Caco-2 (cell line): Measurements from ENCODE around the gene POMT1. TPM values are rescaled to one million over a fixed set of nuclear protein-coding genes. Genes with fewer than 3 reads are reported as not detected.

Experiments
- BruUV-seq: library from RNA; stranded (reverse); fragments of 400-500 nt; replicated peaks from 2 replicates; lab custom pipeline; 2021; lab: Mats Ljungman, UMichigan
- CTCF ChIA-PET: fragments of 300-600 bp; sonication (Branson Sonifier 250); formaldehyde crosslinking; loops from one replicate; lab custom pipeline; 2022; ENCODE audit warnings: antibody characterized with exemption; lab: Charles Lee
- POLR2A ChIA-PET: fragments of 300-600 bp; sonication (Branson Sonifier 250); formaldehyde crosslinking; loops from one replicate; lab custom pipeline; 2022; ENCODE audit warnings: antibody characterized with exemption; lab: Charles Lee
- DNase-seq, 2 experiments: peaks; one replicate each; pipeline versions ENCODE4 v3.0.0 to v3.0.0-alpha.2; 2020 to 2022
- H3K27me3 ChIP-seq: replicated peaks from 2 replicates; pipeline ENCODE4 v1.6.0; 2011; ENCODE audit warnings: low read length; ENCODE audit not compliant: control insufficient read depth, insufficient read depth
- H3K36me3 ChIP-seq: 2 replicates; pipeline ENCODE4 v1.5.1; 2011; ENCODE audit warnings: low read length; ENCODE audit not compliant: control insufficient read depth, insufficient read depth
- H3K4me1 ChIP-seq: fragments of 250-450 bp; sonication (Bioruptor Pico); 2 replicates; pipeline ENCODE4 v1.5.1; 2020; ENCODE audit warnings: mild to moderate bottlenecking
- H3K4me3 ChIP-seq: 2 replicates; pipeline ENCODE4 v1.5.1; 2011; ENCODE audit warnings: low read depth, mild to moderate bottlenecking, control low read depth, low read length
- H3K9me3 ChIP-seq: fragments of 250-450 bp; sonication (Bioruptor Pico); 2 replicates; pipeline ENCODE4 v1.5.1; 2020; ENCODE audit warnings: mild to moderate bottlenecking, moderate library complexity
- H3K27ac Mint-ChIP-seq: one replicate; pipeline ENCODE4 v1.8.0; 2022; ENCODE audit warnings: mixed read lengths; ENCODE audit not compliant: unreplicated experiment
- H3K27me3 Mint-ChIP-seq: one replicate; pipeline ENCODE4 v1.8.0; 2022; ENCODE audit warnings: mixed read lengths; ENCODE audit not compliant: insufficient read depth, unreplicated experiment
- H3K36me3 Mint-ChIP-seq: one replicate; pipeline ENCODE4 v1.8.0; 2022; ENCODE audit warnings: mild to moderate bottlenecking, mixed read lengths; ENCODE audit not compliant: insufficient read depth, unreplicated experiment
- H3K4me1 Mint-ChIP-seq: one replicate; pipeline ENCODE4 v1.8.0; 2022; ENCODE audit warnings: low read depth, mixed read lengths; ENCODE audit not compliant: unreplicated experiment
- H3K4me3 Mint-ChIP-seq: one replicate; pipeline ENCODE4 v1.8.0; 2022; ENCODE audit warnings: mild to moderate bottlenecking, moderate library complexity, mixed read lengths; ENCODE audit not compliant: unreplicated experiment
- H3K9me3 Mint-ChIP-seq: one replicate; pipeline ENCODE4 v1.8.0; 2022; ENCODE audit warnings: mixed read lengths; ENCODE audit not compliant: unreplicated experiment
- CTCF ChIP-seq, 2 experiments: fragments of 200-600 bp in 1 of 2; IDR thresholded peaks; 1 replicate in 1 of 2; 2 replicates in 1 of 2; pipeline versions ENCODE4 v1.5.1 to v1.8.0; 2011 to 2022; ENCODE audit warnings: antibody characterized with exemption in 1 of 2, control low read depth in 1 of 2, inconsistent platforms in 1 of 2, low read depth in 1 of 2, low read length in 1 of 2, mild to moderate bottlenecking in 1 of 2, moderate library complexity in 1 of 2; ENCODE audit not compliant: insufficient read depth in 1 of 2, severe bottlenecking in 1 of 2, unreplicated experiment in 1 of 2
- intact Hi-C: fragments of 100-400 bp; cut with micrococcal nuclease; formaldehyde crosslinking; loops from one replicate; pipeline ENCODE4 v1.10.0; 2022; ENCODE audit not compliant: unreplicated experiment
- total RNA-seq: library from RNA; stranded (reverse); gene quantifications from 2 replicates; pipeline ENCODE4 v1.2.3, GENCODE V29; 2022

The POMT1 gene
- total RNA-seq, 1 experiment from 2014 or later, result 44.2 TPM

GRCh38 chr9:131475956-131476776, 26.6 kb upstream of the POMT1 start:
- ChIA-PET CTCF (interaction anchor here (0.6 to 0.7 kb wide), 2 partner anchors 49 to 126 kb away, joined by 3 to 4 read pairs; no protein-coding TSS in a partner anchor), POLR2A (no interaction called here)
- Mint-ChIP-seq H3K9me3 (no peaks in the 10 kb centered on the region), H3K36me3 (peaks cover 97% of the 10 kb centered on the region), H3K4me1 (no peaks in the 10 kb centered on the region), H3K27me3 (no peaks in the 10 kb centered on the region), H3K27ac (no peak overlapping the region), H3K4me3 (no peak overlapping the region)
- Histone ChIP-seq H3K4me1 (peaks cover 6% of the 10 kb centered on the region), H3K4me3 (no peak overlapping the region), H3K9me3 (no peaks in the 10 kb centered on the region), H3K27me3 (no peaks in the 10 kb centered on the region), H3K36me3 (peaks cover 13% of the 10 kb centered on the region)
- no TSS peak for BruUV-seq
- peak; percentile 48 to 55 for TF ChIP-seq CTCF (IDR thresholded peaks at IDR 0.05; ENCODE audit: insufficient read depth in 1 of 2, low read depth in 1 of 2, low read length in 1 of 2, severe bottlenecking in 1 of 2, unreplicated experiment in 1 of 2)
- intact Hi-C loops, result loop anchor here (10.0 kb wide), 1 partner anchor 101 kb away; no protein-coding TSS in a partner anchor
- DNase-seq, result peak in 1 of 2 experiments; percentile 38

GRCh38 chr9:131476777-131477345, 25.9 kb upstream of the POMT1 start:
- BruUV-seq, result no TSS peak
- peaks cover 14% of the 10 kb centered on the region for H3K36me3 ChIP-seq
- H3K4me3 Mint-ChIP-seq, result no peak overlapping the region
- H3K9me3 Mint-ChIP-seq, result no peaks in the 10 kb centered on the region
- H3K4me3 ChIP-seq, result no peak overlapping the region
- peaks cover 97% of the 10 kb centered on the region for H3K36me3 Mint-ChIP-seq
- ChIA-PET POLR2A (no interaction called here), CTCF (interaction anchor here (0.6 kb wide), 1 partner anchor 50 kb away, joined by 3 read pairs; no protein-coding TSS in a partner anchor)
- H3K9me3 ChIP-seq, result no peaks in the 10 kb centered on the region
- H3K27me3 ChIP-seq, result no peaks in the 10 kb centered on the region
- intact Hi-C loops, result loop anchor here (10.0 kb wide), 1 partner anchor 102 kb away; no protein-coding TSS in a partner anchor
- H3K27me3 Mint-ChIP-seq, result no peaks in the 10 kb centered on the region
- no peak for DNase-seq
- no peak for TF ChIP-seq CTCF (IDR thresholded peaks at IDR 0.05; ENCODE audit: insufficient read depth in 1 of 2, low read depth in 1 of 2, low read length in 1 of 2, severe bottlenecking in 1 of 2, unreplicated experiment in 1 of 2)
- peak overlapping the region; percentile 26 for H3K27ac Mint-ChIP-seq
- H3K4me1 ChIP-seq, result peaks cover 6% of the 10 kb centered on the region
- H3K4me1 Mint-ChIP-seq, result no peaks in the 10 kb centered on the region

- no TSS peak for BruUV-seq
- no peaks in the 10 kb centered on the region for H3K27me3 ChIP-seq
- intact Hi-C loops, result loop anchor here (10.0 kb wide), 1 partner anchor 103 kb away; no protein-coding TSS in a partner anchor
- no peak for TF ChIP-seq CTCF (IDR thresholded peaks at IDR 0.05; ENCODE audit: insufficient read depth in 1 of 2, low read depth in 1 of 2, low read length in 1 of 2, severe bottlenecking in 1 of 2, unreplicated experiment in 1 of 2)
- no peak overlapping the region for H3K4me3 Mint-ChIP-seq
- H3K4me1 Mint-ChIP-seq, result no peaks in the 10 kb centered on the region
- ChIA-PET CTCF (no interaction called here), POLR2A (no interaction called here)
- H3K27ac Mint-ChIP-seq, result peak overlapping the region; percentile 26
- DNase-seq, result no peak
- peaks cover 97% of the 10 kb centered on the region for H3K36me3 Mint-ChIP-seq
- H3K4me3 ChIP-seq, result no peak overlapping the region
- no peaks in the 10 kb centered on the region for H3K9me3 ChIP-seq
- H3K4me1 ChIP-seq, result peaks cover 6% of the 10 kb centered on the region
- H3K9me3 Mint-ChIP-seq, result no peaks in the 10 kb centered on the region
- H3K36me3 ChIP-seq, result peaks cover 14% of the 10 kb centered on the region
- no peaks in the 10 kb centered on the region for H3K27me3 Mint-ChIP-seq
These were observed 25.4 kb upstream of the POMT1 start for GRCh38 chr9:131477367-131477766.
